ENCODE results near the gene PC. TPM values are rescaled to one million over a fixed set of nuclear protein-coding genes. Genes with fewer than 3 reads are reported as not detected.

The PC gene
- total RNA-seq, 1 donor from 2014 or later, result 45.9 TPM

DNA sequence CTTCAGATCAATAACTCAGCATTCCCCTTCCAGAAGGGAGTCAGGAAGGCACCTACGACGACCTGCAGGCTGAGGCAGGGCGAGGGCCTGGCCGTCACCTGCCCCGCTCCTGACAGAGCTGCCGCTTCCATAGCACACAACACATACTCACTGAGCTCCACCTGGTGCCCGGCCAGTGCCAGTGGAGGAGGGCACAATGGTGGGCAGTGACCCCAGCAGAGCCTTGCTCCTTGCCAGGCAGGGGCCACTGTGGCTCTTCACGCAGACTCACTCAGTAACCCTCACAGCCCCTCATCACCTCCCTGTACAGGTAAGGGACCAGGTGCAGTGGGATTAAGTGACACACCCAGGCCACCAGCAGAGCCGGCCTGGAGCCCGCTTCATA lies 76.7 kb downstream of the PC start:
- Histone ChIP-seq H3K27me3 (ENCODE audit: control insufficient read depth in 3 of 3, insufficient read depth in 3 of 3, low read length in 3 of 3) (no peaks in the 10 kb centered on the region), H3K9ac (ENCODE audit: low read depth in 1 of 3, low read length in 3 of 3) (peak overlapping the region in 1 of 3 donors; percentile 62), H3K36me3 (ENCODE audit: control insufficient read depth in 3 of 3, insufficient read depth in 3 of 3, low read length in 3 of 3) (no peaks in the 10 kb centered on the region), H3K27ac (ENCODE audit: low read depth, low read length) (no peak overlapping the region), H3K4me1 (ENCODE audit: control insufficient read depth in 3 of 3, insufficient read depth in 3 of 3, low read length in 3 of 3) (peaks cover 24 to 51% (median 44%) of the 10 kb centered on the region in 3 donors), H3K4me3 (ENCODE audit: low read length in 3 of 3) (no peak overlapping the region), H3K9me3 (ENCODE audit: control insufficient read depth in 3 of 3, low read length in 3 of 3) (no peaks in the 10 kb centered on the region)

DNA sequence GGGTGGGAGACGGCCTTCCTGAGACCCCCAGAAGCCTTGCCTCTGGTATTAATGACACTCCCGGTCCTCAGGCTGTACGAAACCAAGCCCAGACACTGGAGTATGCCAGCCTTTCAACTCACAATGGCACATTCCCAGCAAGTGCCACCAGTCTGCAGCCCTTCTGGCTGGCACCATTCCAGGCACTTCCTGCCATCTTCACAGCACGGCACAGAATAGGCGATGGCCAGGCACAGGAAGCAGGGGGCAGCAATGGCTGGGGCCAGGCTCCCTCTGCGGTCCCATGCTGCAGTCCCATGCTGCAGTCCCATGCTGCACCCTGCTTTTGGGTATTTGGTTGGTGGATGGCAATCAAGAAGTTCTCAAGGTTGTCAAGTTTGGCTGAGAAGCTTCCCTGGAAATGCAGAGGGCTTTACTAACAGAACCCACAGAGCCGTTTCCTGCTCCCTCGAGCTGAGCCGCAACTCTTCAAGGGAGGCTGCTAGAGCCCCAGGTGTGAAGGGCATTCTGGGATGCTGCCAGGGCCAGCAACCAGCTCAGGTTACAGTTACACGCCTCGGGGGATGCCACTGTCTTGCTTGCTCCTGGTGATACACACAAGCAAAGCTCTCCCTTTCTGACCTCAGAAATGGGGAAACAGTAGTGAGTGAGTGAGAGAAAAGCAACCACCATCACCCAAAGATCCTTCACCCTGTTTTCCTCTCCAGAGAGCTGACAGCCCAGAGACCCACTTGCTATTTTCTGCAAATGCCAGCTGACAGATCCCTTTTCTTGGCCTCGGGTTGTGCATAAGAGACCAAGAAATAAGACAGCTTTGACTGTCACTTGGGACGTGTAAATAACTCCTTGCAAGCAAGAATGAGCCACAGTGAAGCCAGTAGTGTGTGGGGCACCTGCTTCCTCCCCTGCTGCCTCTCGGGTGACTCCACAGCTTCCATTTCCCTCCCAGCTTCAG lies 77.4 kb downstream of the PC start:
- no peak overlapping the region for H3K27ac ChIP-seq (ENCODE audit: low read depth, low read length)
- no peaks in the 10 kb centered on the region for H3K36me3 ChIP-seq (ENCODE audit: control insufficient read depth in 3 of 3, insufficient read depth in 3 of 3, low read length in 3 of 3)
- no peaks in the 10 kb centered on the region for H3K9me3 ChIP-seq (ENCODE audit: control insufficient read depth in 3 of 3, low read length in 3 of 3)
- H3K4me3 ChIP-seq (ENCODE audit: low read length in 3 of 3), result no peak overlapping the region
- H3K9ac ChIP-seq (ENCODE audit: low read depth in 1 of 3, low read length in 3 of 3), result peak overlapping the region in 1 of 3 donors; percentile 62
- peaks cover 25 to 54% (median 51%) of the 10 kb centered on the region in 3 donors for H3K4me1 ChIP-seq (ENCODE audit: control insufficient read depth in 3 of 3, insufficient read depth in 3 of 3, low read length in 3 of 3)
- H3K27me3 ChIP-seq (ENCODE audit: control insufficient read depth in 3 of 3, insufficient read depth in 3 of 3, low read length in 3 of 3), result no peaks in the 10 kb centered on the region

DNA sequence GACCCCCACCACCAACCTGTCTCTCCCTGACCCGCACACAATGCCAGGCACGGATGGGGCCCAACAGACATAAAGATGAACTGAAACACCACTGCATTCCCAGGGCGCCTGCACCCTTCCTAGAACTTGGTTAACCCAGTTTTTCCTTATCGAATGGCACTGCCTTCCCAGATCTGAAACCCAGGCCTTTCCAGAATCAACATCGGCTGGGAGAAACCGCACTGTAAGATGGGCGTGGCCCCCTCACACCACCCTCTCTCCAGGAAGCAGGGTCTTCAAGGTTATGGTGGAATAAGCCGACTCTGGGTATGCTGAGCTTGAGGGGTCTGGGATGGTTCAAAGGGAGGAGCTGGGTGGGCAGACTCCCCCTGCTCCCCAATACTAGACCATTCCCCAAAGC lies 78.2 kb downstream of the PC start:
- Histone ChIP-seq H3K9me3 (ENCODE audit: control insufficient read depth in 3 of 3, low read length in 3 of 3) (no peaks in the 10 kb centered on the region), H3K36me3 (ENCODE audit: control insufficient read depth in 3 of 3, insufficient read depth in 3 of 3, low read length in 3 of 3) (no peaks in the 10 kb centered on the region), H3K27me3 (ENCODE audit: control insufficient read depth in 3 of 3, insufficient read depth in 3 of 3, low read length in 3 of 3) (no peaks in the 10 kb centered on the region), H3K4me3 (ENCODE audit: low read length in 3 of 3) (no peak overlapping the region), H3K27ac (ENCODE audit: low read depth, low read length) (no peak overlapping the region), H3K4me1 (ENCODE audit: control insufficient read depth in 3 of 3, insufficient read depth in 3 of 3, low read length in 3 of 3) (peaks cover 25 to 54% (median 49%) of the 10 kb centered on the region in 3 donors), H3K9ac (ENCODE audit: low read depth in 1 of 3, low read length in 3 of 3) (no peak overlapping the region)

DNA sequence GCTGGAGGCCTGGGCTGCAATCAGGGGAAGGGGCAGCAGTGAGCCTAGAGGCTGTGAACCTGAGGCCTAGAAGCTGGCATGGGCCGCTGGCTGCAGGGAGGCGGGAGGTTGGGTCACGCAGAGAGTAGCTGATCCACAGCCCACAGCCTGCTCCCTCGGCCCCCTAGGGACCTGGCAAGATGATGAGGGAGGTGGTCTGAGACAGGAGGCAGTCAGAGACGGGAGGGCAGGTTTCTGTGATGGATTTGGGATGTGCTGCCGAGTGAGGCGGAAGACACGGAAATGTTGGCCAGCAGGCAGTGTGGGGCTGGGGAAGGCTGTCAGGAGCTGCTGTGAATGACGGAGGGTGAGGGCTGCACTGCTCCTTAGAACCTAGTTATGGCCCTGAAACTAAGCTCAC lies 78.6 kb downstream of the PC start:
- no peak overlapping the region for H3K9ac ChIP-seq (ENCODE audit: low read depth in 1 of 3, low read length in 3 of 3)
- H3K4me3 ChIP-seq (ENCODE audit: low read length in 3 of 3), result no peak overlapping the region
- peaks cover 25 to 54% (median 49%) of the 10 kb centered on the region in 3 donors for H3K4me1 ChIP-seq (ENCODE audit: control insufficient read depth in 3 of 3, insufficient read depth in 3 of 3, low read length in 3 of 3)
- no peaks in the 10 kb centered on the region for H3K9me3 ChIP-seq (ENCODE audit: control insufficient read depth in 3 of 3, low read length in 3 of 3)
- no peaks in the 10 kb centered on the region for H3K36me3 ChIP-seq (ENCODE audit: control insufficient read depth in 3 of 3, insufficient read depth in 3 of 3, low read length in 3 of 3)
- H3K27me3 ChIP-seq (ENCODE audit: control insufficient read depth in 3 of 3, insufficient read depth in 3 of 3, low read length in 3 of 3), result no peaks in the 10 kb centered on the region
- no peak overlapping the region for H3K27ac ChIP-seq (ENCODE audit: low read depth, low read length)

DNA sequence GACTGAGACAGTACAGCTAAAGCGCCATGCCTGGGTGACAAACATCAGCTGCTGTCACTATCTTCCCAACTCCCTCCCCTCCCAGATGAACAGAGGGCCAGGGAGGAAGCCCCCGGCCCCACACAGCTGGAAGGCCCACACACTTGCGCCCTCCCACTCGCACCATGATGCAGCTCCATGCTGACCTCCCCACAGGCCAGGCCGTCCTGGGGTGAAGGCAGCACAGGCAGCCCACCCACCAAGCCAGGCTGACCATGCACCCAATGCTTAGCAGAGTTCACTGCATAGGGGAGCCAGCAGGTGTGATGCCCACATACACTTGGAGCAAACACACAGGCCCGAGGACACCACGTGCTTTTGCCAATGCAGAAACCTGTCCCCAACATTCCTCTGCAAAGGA lies 79.2 kb downstream of the PC start:
- H3K9me3 ChIP-seq (ENCODE audit: control insufficient read depth in 3 of 3, low read length in 3 of 3), result no peaks in the 10 kb centered on the region
- peaks cover 25 to 54% (median 49%) of the 10 kb centered on the region in 3 donors for H3K4me1 ChIP-seq (ENCODE audit: control insufficient read depth in 3 of 3, insufficient read depth in 3 of 3, low read length in 3 of 3)
- H3K4me3 ChIP-seq (ENCODE audit: low read length in 3 of 3), result no peak overlapping the region
- no peak overlapping the region for H3K9ac ChIP-seq (ENCODE audit: low read depth in 1 of 3, low read length in 3 of 3)
- no peaks in the 10 kb centered on the region for H3K36me3 ChIP-seq (ENCODE audit: control insufficient read depth in 3 of 3, insufficient read depth in 3 of 3, low read length in 3 of 3)
- H3K27ac ChIP-seq (ENCODE audit: low read depth, low read length), result no peak overlapping the region
- H3K27me3 ChIP-seq (ENCODE audit: control insufficient read depth in 3 of 3, insufficient read depth in 3 of 3, low read length in 3 of 3), result no peaks in the 10 kb centered on the region

DNA sequence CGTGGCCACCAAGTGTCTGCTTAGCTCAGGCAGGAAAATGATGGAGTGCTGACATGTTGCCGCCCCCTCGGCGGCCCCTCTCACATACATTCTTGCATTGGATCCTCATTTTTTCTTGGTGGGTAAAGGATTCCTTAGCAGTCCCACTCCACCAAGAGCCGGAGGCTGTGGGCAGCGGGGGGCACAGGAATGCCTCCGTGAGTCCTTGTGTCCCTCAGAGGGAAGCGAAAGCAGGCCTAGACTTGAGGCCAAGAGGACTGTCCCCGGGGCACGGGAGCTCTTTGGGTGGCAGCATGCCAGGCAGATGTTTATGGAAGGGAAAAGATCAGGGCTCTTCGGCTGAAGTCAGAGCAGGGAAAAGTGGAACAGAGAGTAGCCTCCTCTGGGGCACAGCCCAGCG lies 79.7 kb downstream of the PC start:
- H3K27ac ChIP-seq (ENCODE audit: low read depth, low read length), result no peak overlapping the region
- H3K36me3 ChIP-seq (ENCODE audit: control insufficient read depth in 3 of 3, insufficient read depth in 3 of 3, low read length in 3 of 3), result no peaks in the 10 kb centered on the region
- no peak overlapping the region for H3K9ac ChIP-seq (ENCODE audit: low read depth in 1 of 3, low read length in 3 of 3)
- H3K27me3 ChIP-seq (ENCODE audit: control insufficient read depth in 3 of 3, insufficient read depth in 3 of 3, low read length in 3 of 3), result no peaks in the 10 kb centered on the region
- no peaks in the 10 kb centered on the region for H3K9me3 ChIP-seq (ENCODE audit: control insufficient read depth in 3 of 3, low read length in 3 of 3)
- H3K4me3 ChIP-seq (ENCODE audit: low read length in 3 of 3), result no peak overlapping the region
- H3K4me1 ChIP-seq (ENCODE audit: control insufficient read depth in 3 of 3, insufficient read depth in 3 of 3, low read length in 3 of 3), result peaks cover 25 to 52% (median 47%) of the 10 kb centered on the region in 3 donors

DNA sequence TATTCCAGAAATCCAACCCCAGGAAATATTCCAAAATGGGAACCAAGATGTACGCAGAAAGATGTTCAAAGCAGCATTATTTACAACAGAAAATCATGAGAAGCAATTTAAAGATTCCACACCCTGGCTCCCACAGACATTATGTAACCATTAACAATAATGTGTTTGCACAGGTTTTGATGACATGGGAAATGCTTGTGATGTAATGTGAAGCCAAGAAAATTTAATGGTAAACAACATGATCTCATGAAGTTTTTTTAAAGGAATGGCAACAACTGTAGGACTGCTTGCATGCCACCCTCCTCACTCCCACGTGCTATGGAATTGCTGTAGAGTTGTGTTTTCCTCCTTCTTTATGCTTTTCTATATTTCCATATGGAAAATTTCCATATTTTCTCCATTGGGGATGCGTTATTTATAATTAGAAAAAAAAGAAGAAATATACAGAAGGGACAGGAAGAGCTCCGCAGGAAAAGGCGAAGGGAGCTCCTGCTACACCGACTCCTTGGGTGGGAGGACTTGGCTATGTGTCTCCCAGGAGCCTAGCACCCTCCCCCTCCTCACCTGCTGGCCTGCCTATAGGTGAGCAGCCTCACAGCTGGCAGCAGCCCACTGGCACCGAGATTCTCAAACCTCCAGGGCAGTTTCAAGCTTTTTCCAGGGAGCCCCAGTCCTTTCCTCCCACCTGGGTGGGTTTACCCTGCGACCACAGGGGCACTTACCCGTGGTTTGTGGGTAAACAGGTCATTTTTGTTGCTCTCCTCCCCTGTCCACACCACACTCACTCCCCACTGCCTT lies 80.4 kb downstream of the PC start:
- H3K4me1 ChIP-seq (ENCODE audit: control insufficient read depth in 3 of 3, insufficient read depth in 3 of 3, low read length in 3 of 3), result peaks cover 18 to 45% (median 40%) of the 10 kb centered on the region in 3 donors
- no peaks in the 10 kb centered on the region for H3K27me3 ChIP-seq (ENCODE audit: control insufficient read depth in 3 of 3, insufficient read depth in 3 of 3, low read length in 3 of 3)
- peak overlapping the region in 1 of 3 donors; percentile 3 for H3K9ac ChIP-seq (ENCODE audit: low read depth in 1 of 3, low read length in 3 of 3)
- H3K27ac ChIP-seq (ENCODE audit: low read depth, low read length), result no peak overlapping the region
- H3K36me3 ChIP-seq (ENCODE audit: control insufficient read depth in 3 of 3, insufficient read depth in 3 of 3, low read length in 3 of 3), result no peaks in the 10 kb centered on the region
- no peaks in the 10 kb centered on the region for H3K9me3 ChIP-seq (ENCODE audit: control insufficient read depth in 3 of 3, low read length in 3 of 3)
- H3K4me3 ChIP-seq (ENCODE audit: low read length in 3 of 3), result no peak overlapping the region

DNA sequence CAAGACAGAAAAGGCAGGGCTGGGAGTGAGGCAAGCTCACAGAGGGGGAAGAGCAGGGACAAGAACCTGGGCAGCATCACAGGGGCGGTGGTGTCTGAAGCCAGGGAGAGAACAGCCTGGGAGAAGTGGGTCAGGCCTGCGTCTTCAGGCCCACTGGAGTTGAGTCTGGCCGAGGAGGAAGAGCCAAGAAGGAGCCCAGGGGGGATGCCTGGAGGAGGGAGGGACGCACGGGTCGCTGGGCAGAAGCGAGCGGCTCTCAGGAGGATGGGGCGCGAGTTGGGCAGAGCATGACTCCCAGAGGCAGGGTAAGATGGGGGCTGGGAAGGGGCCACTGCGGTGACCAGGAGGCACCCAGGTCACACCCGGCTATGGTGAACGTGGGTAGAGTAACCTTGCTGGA lies 82.8 kb downstream of the PC start:
- H3K4me1 ChIP-seq (ENCODE audit: control insufficient read depth in 3 of 3, insufficient read depth in 3 of 3, low read length in 3 of 3), result peaks cover 8 to 21% (median 18%) of the 10 kb centered on the region in 3 donors
- H3K9me3 ChIP-seq (ENCODE audit: control insufficient read depth in 3 of 3, low read length in 3 of 3), result no peaks in the 10 kb centered on the region
- H3K36me3 ChIP-seq (ENCODE audit: control insufficient read depth in 3 of 3, insufficient read depth in 3 of 3, low read length in 3 of 3), result peaks cover 6 to 10% (median 10%) of the 10 kb centered on the region in 3 donors
- H3K4me3 ChIP-seq (ENCODE audit: low read length in 3 of 3), result no peak overlapping the region
- H3K27me3 ChIP-seq (ENCODE audit: control insufficient read depth in 3 of 3, insufficient read depth in 3 of 3, low read length in 3 of 3), result no peaks in the 10 kb centered on the region
- H3K9ac ChIP-seq (ENCODE audit: low read depth in 1 of 3, low read length in 3 of 3), result no peak overlapping the region
- H3K27ac ChIP-seq (ENCODE audit: low read depth, low read length), result no peak overlapping the region

DNA sequence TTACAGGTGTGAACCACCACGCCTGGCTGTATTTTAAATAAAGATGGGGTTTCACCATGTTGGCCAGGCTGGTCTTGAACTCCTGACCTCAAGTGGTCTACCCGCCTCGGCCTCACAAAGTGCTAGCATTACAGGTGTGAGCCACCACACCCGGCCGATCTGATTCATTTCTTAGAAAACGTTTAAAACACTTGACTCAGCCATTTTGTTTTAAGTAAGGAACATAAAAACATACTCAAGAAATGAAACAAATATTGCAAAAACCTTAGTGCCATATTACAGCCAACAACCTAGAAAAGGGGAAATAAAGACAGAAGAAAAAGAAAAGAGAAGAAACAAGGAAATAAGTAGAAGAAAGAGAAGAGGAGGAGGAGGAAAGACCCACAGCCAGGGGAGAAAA lies 84.0 kb downstream of the PC start:
- no peak overlapping the region for H3K9ac ChIP-seq (ENCODE audit: low read depth in 1 of 3, low read length in 3 of 3)
- no peaks in the 10 kb centered on the region for H3K27me3 ChIP-seq (ENCODE audit: control insufficient read depth in 3 of 3, insufficient read depth in 3 of 3, low read length in 3 of 3)
- H3K36me3 ChIP-seq (ENCODE audit: control insufficient read depth in 3 of 3, insufficient read depth in 3 of 3, low read length in 3 of 3), result peaks cover 8 to 18% (median 14%) of the 10 kb centered on the region in 3 donors
- H3K9me3 ChIP-seq (ENCODE audit: control insufficient read depth in 3 of 3, low read length in 3 of 3), result no peaks in the 10 kb centered on the region
- no peak overlapping the region for H3K27ac ChIP-seq (ENCODE audit: low read depth, low read length)
- H3K4me1 ChIP-seq (ENCODE audit: control insufficient read depth in 3 of 3, insufficient read depth in 3 of 3, low read length in 3 of 3), result peaks cover 5 to 19% (median 14%) of the 10 kb centered on the region in 3 donors
- H3K4me3 ChIP-seq (ENCODE audit: low read length in 3 of 3), result no peak overlapping the region

DNA sequence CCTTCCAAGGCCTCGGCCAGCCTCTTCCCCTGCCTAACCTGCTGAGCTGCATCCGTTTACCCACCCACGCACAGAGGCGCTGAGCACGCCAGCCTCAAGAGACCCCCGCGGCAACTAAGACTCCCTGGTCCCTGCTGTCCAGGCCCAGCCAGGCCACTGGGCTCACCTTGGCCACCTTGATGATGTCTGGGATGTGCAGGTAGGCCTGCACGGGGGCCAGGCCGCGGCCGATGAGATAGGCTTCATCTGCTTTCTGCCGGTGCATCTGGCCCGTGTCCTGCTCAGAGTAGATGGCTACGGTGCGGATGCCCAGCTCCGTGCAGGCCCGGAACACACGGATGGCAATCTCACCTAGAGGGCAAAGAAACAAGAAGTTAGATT lies 86.7 kb downstream of the PC start:
- Histone ChIP-seq H3K27ac (ENCODE audit: low read depth, low read length) (no peak overlapping the region), H3K4me1 (ENCODE audit: control insufficient read depth in 3 of 3, insufficient read depth in 3 of 3, low read length in 3 of 3) (peaks cover 3 to 8% (median 7%) of the 10 kb centered on the region in 3 donors), H3K36me3 (ENCODE audit: control insufficient read depth in 3 of 3, insufficient read depth in 3 of 3, low read length in 3 of 3) (peaks cover 8 to 21% (median 17%) of the 10 kb centered on the region in 3 donors), H3K9ac (ENCODE audit: low read depth in 1 of 3, low read length in 3 of 3) (no peak overlapping the region), H3K9me3 (ENCODE audit: control insufficient read depth in 3 of 3, low read length in 3 of 3) (no peaks in the 10 kb centered on the region), H3K4me3 (ENCODE audit: low read length in 3 of 3) (no peak overlapping the region), H3K27me3 (ENCODE audit: control insufficient read depth in 3 of 3, insufficient read depth in 3 of 3, low read length in 3 of 3) (no peaks in the 10 kb centered on the region)
